Measurements from ENCODE around the gene ADI1.
"Not testable (repeated sequence)": the region's sequence is repeated elsewhere in the genome, so short reads cannot be mapped to it uniquely, and the experiment has no call there.

The ADI1 gene

GRCh38 chr2:3463186-3463835 is 56.0 kb downstream of the ADI1 start:
- no peak for DNase-seq (ENCODE audit: low read depth)

GRCh38 chr2:3462493-3463104 is 56.7 kb downstream of the ADI1 start:
- DNase-seq (ENCODE audit: low read depth): no peak

GRCh38 chr2:3461801-3462492 is 57.4 kb downstream of the ADI1 start:
- DNase-seq (ENCODE audit: low read depth): peak; percentile 57

DNA sequence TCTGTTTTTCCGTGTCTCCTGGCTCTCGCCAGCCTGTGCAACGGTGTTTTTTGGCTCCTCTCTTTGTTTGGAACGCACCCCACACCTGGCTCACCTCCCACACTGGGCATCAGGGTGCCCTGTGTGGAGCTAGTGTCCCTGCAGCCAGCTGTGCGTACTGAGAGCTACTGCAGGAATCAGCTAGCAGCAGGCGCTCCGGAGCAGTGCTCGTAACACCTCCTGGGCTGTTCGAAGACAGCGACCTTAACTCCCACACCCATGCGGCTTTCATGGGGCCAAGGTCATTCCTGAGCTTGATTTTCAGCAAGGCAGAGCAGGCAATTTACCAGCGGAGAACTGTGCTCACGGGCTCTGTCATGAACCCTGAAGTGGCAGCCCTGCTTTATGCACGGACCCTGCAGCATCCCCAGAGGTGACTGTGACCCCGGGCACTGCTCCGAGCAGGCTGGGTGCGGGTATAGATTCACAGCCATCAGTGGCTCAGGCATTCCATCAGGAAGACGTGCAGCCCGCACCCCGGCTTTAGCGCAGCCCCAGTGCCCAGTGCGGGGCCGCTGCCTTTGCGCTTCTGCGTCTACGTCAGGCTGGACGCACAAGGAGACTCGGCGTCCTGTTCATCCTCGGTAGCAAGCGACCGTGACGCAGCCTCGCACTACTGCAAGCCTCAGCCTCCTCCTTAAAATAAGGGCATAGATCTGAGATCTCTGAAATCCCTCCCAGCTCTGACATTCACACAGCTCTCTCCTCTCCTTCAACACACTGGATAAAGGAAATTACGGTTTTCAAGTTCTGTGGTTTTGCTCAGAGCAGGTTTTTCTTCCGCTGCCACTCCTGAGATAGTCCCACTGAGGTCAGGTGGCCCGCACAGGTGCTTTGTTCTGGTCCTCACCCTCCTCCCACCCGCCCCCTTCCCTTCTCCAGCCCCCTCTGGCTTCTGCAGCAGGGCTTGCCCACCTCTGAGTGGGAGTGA is 58.2 kb downstream of the ADI1 start:
- DNase-seq (ENCODE audit: low read depth): no peak

- no peak for DNase-seq (ENCODE audit: low read depth)
Observed at GRCh38 chr2:3460156-3460555, 59.2 kb downstream of the ADI1 start.

DNA sequence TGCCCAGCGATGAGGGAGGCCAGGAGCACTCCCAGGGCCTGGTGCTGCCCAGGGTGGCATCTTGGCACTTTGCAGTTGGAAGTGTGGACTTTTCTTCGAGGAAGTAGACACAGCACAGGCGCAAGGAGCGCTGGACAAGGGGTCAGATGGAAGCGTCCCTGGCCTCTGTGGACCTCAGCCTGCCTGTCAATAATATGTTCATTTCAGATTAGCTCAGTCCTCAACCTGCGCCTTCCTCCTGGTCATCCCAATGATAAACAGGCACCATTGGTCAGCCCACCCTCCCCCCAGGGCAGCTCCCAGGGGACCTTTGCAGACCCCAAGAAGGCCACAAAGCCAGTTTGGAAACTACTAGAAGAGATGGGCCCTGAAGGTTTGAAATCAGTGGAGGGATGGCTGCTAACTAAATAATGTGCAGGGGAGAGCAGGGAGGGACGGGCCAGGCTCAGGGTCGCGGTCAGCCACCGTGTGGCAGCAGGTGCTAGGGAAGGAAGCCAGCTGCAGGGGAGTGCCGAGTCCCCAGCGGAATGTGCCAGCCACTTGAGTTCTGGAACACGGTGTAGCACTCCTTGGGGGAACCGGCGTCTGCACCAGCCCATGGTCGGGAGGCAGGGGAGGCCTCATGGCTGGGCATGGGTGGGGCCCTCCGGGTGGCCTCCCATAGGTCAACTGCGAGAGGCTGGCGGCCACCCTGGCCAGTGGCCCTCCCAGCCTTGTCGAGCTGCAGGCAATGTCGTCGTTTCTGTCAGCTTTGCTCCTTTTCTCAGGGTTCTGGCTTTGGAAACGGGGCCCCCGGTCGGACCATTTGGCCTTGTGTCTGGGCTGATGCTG is 59.9 kb downstream of the ADI1 start:
- no peak for DNase-seq (ENCODE audit: low read depth)

DNA sequence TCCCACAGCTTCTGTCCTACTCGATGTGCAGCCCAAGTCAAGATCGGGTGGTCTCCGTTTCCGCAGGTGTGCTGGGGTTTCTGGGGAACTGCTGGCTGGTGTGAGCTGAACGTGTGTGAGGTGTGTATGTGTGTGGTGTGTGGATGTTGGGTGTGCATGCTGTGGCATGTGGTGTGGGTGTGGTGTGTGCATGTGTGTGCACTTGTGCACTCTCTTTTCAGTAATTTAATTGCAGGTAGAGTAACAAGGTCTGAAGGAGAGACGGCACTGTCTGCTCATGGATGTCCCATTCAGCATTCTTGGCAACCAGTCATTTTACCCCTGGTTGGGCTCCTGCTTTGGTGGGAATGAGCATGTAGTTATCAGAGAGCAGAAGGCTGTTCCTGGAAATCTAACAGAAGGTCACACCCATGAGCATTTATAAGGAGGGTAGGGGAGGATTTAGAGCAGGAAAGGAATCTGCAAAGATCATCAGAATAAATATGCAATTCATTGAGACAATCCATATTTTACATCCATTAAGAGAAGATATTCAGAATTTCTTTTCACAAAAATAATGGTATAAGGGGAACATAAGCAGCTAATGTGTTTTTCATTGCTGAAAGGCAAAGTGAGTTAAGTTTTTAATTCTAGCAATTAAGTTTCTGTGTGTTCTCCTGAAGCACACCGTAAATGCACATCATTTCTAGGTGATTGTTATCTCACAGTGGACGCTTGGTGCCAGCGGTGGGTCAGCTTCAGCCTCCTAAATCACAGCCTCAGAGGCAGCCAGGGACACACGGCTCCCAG is 60.7 kb downstream of the ADI1 start:
- no peak for DNase-seq (ENCODE audit: low read depth)

- DNase-seq (ENCODE audit: low read depth): no peak
Observed at GRCh38 chr2:3457524-3458395, 61.6 kb downstream of the ADI1 start.

- DNase-seq (ENCODE audit: low read depth): no peak
Observed at GRCh38 chr2:3456125-3456524, 63.2 kb downstream of the ADI1 start.

- DNase-seq (ENCODE audit: low read depth): no peak
Observed at GRCh38 chr2:3454802-3455201, 64.5 kb downstream of the ADI1 start.

GRCh38 chr2:3454005-3454404 is 65.3 kb downstream of the ADI1 start:
- DNase-seq (ENCODE audit: low read depth): not testable (repeated sequence)

- DNase-seq (ENCODE audit: low read depth): no peak
Observed at GRCh38 chr2:3453190-3453999, 65.9 kb downstream of the ADI1 start.

- DNase-seq (ENCODE audit: low read depth): no peak
Observed at GRCh38 chr2:3451926-3452671, 67.2 kb downstream of the ADI1 start.

DNA sequence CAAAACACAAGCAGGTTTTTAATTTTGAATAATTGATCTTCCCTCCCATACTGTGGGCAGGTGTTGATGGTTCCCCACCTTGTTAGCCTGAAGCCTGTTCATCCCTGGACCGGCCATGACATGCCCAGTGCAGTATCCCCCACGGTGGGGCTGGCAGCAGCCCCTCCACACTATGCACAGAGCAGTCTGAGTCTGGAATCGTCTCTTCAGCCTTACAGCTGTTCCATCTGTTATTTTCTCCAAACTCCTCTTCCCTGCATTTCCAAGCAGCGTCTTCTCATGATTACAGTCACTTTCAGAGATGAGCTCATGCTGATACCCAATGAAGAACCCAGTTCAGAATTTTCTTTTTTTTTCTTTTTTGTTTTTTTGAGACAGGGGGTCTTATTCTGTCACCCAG is 68.2 kb downstream of the ADI1 start:
- DNase-seq (ENCODE audit: low read depth): no peak

- DNase-seq (ENCODE audit: low read depth): no peak
Observed at GRCh38 chr2:3450385-3451010, 68.8 kb downstream of the ADI1 start.

GRCh38 chr2:3449936-3450335 is 69.4 kb downstream of the ADI1 start:
- no peak for DNase-seq (ENCODE audit: low read depth)

- DNase-seq (ENCODE audit: low read depth): peak; percentile 24
Observed at GRCh38 chr2:3449086-3449485, 70.2 kb downstream of the ADI1 start.

Measured in fibroblast of the conjunctiva (primary cell).